PC-9 (cell line): Measurements from ENCODE around the gene CHIC2. TPM values are rescaled to one million over a fixed set of nuclear protein-coding genes. Genes with fewer than 3 reads are reported as not detected.

ENCODE experiments used
- BruUV-seq: library from RNA; stranded (reverse); fragments of 400-500 nt; replicated peaks from 2 replicates; lab custom pipeline; 2021; lab: Mats Ljungman, UMichigan
- CTCF ChIA-PET: fragments of 300-600 bp; sonication (Branson Sonifier 250); formaldehyde crosslinking; loops from one replicate; lab custom pipeline; 2022; ENCODE audit warnings: antibody characterized with exemption; lab: Charles Lee
- POLR2A ChIA-PET: fragments of 300-600 bp; sonication (Branson Sonifier 250); formaldehyde crosslinking; loops from one replicate; lab custom pipeline; 2022; ENCODE audit warnings: antibody characterized with exemption; ENCODE audit not compliant: unreplicated experiment; lab: Charles Lee
- DNase-seq, 2 experiments: peaks; one replicate each; pipeline versions ENCODE4 v3.0.0 to v3.0.0-alpha.2; 2015 to 2022; ENCODE audit warnings: mixed read lengths in 1 of 2
- H2AFZ ChIP-seq: fragments of 200-600 bp; sonication (generic); 2 replicates; pipeline ENCODE4 v1.8.1; 2017; ENCODE audit warnings: antibody characterized with exemption
- H3F3A ChIP-seq: fragments of 200-600 bp; sonication (generic); 2 replicates; pipeline ENCODE4 v1.8.1; 2017; ENCODE audit warnings: antibody characterized with exemption, mild to moderate bottlenecking, low read depth; ENCODE audit not compliant: insufficient read depth
- H3K27ac ChIP-seq: fragments of 200-600 bp; sonication (generic); 2 replicates; pipeline ENCODE4 v1.6.1; 2016; ENCODE audit warnings: mixed run types
- H3K27me3 ChIP-seq: fragments of 200-600 bp; sonication (generic); 2 replicates; pipeline ENCODE4 v1.6.1; 2016; ENCODE audit warnings: low read depth, mixed run types; ENCODE audit not compliant: insufficient read depth
- H3K36me3 ChIP-seq: fragments of 200-600 bp; sonication (generic); 2 replicates; pipeline ENCODE4 v1.6.1; 2016; ENCODE audit warnings: low read depth, mixed run types
- H3K4me1 ChIP-seq: fragments of 200-600 bp; sonication (generic); replicated peaks from 2 replicates; pipeline ENCODE4 v1.6.1; 2016; ENCODE audit warnings: mixed run types; ENCODE audit not compliant: insufficient read depth
- H3K4me2 ChIP-seq: fragments of 200-600 bp; sonication (generic); 2 replicates; pipeline ENCODE4 v1.6.1; 2017; ENCODE audit warnings: mixed run types
- H3K4me3 ChIP-seq: fragments of 200-600 bp; sonication (generic); 2 replicates; pipeline ENCODE4 v1.6.1; 2016; ENCODE audit warnings: mixed run types
- H3K79me2 ChIP-seq: fragments of 200-600 bp; sonication (generic); 2 replicates; pipeline ENCODE4 v1.6.1; 2017; ENCODE audit warnings: low read depth, mixed run types
- H3K9me2 ChIP-seq: fragments of 200-600 bp; sonication (generic); 2 replicates; pipeline ENCODE4 v1.8.1; 2017; ENCODE audit warnings: mild to moderate bottlenecking; ENCODE audit not compliant: insufficient read depth
- H3K9me3 ChIP-seq: fragments of 200-600 bp; sonication (generic); 2 replicates; pipeline ENCODE4 v1.8.1; 2016; ENCODE audit warnings: low read depth; ENCODE audit not compliant: insufficient read depth
- H4K20me1 ChIP-seq: fragments of 200-600 bp; sonication (generic); 2 replicates; pipeline ENCODE4 v1.8.1; 2017; ENCODE audit not compliant: insufficient read depth
- EZH2 ChIP-seq: fragments of 200-600 bp; sonication (generic); IDR thresholded peaks from 2 replicates; pipeline ENCODE4 v1.8.0; 2017; ENCODE audit warnings: antibody characterized with exemption, low read depth
- intact Hi-C: fragments of 100-400 bp; cut with micrococcal nuclease; formaldehyde crosslinking; loops from one replicate; pipeline ENCODE4 v1.10.0; 2022; ENCODE audit not compliant: unreplicated experiment
- total RNA-seq: library from RNA; stranded (reverse); gene quantifications from 2 replicates; pipeline ENCODE4 v1.2.3, GENCODE V29; 2021
- TF ChIP-seq, protein P1 (sequence below): fragments of 200-600 bp; sonication (generic); conservative IDR thresholded peaks from 2 replicates; pipeline ENCODE4 v1.6.1; 2017; ENCODE audit warnings: mixed run types, antibody characterized with exemption, mild to moderate bottlenecking, moderate library complexity

The CHIC2 gene
- total RNA-seq, 1 experiment from 2014 or later = 12.1 TPM

GRCh38 chr4:54103190-54103574, 38.8 kb upstream of the CHIC2 start:
- no peaks in the 10 kb centered on the region for H3F3A ChIP-seq
- DNase-seq = no peak
- no peaks in the 10 kb centered on the region for H3K9me3 ChIP-seq
- H3K36me3 ChIP-seq = no peaks in the 10 kb centered on the region
- H3K4me3 ChIP-seq = no peak overlapping the region
- intact Hi-C loops = no loop called here
- no peaks in the 10 kb centered on the region for H3K27me3 ChIP-seq
- ChIA-PET CTCF (no interaction called here), POLR2A (no interaction called here)
- no peaks in the 10 kb centered on the region for H3K4me1 ChIP-seq
- H2AFZ ChIP-seq = no peak overlapping the region
- H3K4me2 ChIP-seq = no peak overlapping the region
- H3K27ac ChIP-seq = no peak overlapping the region
- H3K9me2 ChIP-seq = no peaks in the 10 kb centered on the region
- H4K20me1 ChIP-seq = no peaks in the 10 kb centered on the region
- no peaks in the 10 kb centered on the region for H3K79me2 ChIP-seq
- TF ChIP-seq, protein P1, sequence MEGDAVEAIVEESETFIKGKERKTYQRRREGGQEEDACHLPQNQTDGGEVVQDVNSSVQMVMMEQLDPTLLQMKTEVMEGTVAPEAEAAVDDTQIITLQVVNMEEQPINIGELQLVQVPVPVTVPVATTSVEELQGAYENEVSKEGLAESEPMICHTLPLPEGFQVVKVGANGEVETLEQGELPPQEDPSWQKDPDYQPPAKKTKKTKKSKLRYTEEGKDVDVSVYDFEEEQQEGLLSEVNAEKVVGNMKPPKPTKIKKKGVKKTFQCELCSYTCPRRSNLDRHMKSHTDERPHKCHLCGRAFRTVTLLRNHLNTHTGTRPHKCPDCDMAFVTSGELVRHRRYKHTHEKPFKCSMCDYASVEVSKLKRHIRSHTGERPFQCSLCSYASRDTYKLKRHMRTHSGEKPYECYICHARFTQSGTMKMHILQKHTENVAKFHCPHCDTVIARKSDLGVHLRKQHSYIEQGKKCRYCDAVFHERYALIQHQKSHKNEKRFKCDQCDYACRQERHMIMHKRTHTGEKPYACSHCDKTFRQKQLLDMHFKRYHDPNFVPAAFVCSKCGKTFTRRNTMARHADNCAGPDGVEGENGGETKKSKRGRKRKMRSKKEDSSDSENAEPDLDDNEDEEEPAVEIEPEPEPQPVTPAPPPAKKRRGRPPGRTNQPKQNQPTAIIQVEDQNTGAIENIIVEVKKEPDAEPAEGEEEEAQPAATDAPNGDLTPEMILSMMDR = no peak
- no peak for TF ChIP-seq EZH2
- BruUV-seq = no TSS peak

GRCh38 chr4:54102531-54103106, 38.2 kb upstream of the CHIC2 start:
- CTCF ChIA-PET = no interaction called here
- POLR2A ChIA-PET = no interaction called here

DNA sequence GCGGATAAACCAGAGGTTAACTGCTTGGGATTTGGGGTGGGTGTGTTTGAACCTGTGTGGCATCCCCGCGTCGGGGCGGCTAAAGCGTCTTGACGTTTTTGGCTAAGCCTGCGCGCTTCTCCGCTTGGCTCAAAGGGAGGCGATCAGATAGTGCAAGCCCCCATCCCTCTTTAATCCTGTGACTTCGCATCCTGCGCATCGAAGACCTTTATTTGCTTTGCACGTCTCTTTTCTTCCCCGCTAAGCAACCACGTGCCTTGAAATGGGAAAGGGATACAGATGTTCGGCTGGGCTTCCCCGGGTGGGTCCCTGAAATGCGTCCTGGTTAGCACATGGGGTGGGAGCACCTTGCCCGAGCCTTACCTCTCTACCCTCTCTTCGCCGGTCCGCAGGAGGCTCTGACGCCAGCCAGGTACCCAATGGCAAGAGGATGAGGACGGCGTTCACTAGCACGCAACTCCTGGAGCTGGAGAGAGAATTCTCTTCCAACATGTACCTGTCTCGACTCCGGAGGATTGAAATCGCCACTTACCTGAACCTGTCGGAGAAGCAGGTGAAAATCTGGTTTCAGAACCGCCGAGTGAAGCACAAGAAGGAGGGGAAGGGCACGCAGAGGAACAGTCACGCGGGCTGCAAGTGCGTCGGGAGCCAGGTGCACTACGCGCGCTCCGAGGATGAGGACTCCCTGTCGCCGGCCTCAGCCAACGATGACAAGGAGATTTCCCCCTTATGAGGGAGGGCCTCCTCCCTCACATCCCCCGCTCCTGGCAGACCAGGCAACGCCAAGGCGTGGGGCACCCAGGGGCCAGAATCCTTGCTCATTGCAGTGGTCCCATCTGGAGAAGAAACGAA, 37.0 kb upstream of the CHIC2 start:
- H3K79me2 ChIP-seq = no peaks in the 10 kb centered on the region
- H3F3A ChIP-seq = no peaks in the 10 kb centered on the region
- no peak overlapping the region for H2AFZ ChIP-seq
- H3K4me2 ChIP-seq = no peak overlapping the region
- H3K9me2 ChIP-seq = no peaks in the 10 kb centered on the region
- BruUV-seq = no TSS peak
- CTCF ChIA-PET = no interaction called here
- H3K27me3 ChIP-seq = no peaks in the 10 kb centered on the region
- no peaks in the 10 kb centered on the region for H4K20me1 ChIP-seq
- H3K36me3 ChIP-seq = no peaks in the 10 kb centered on the region
- no peak for DNase-seq
- H3K9me3 ChIP-seq = no peaks in the 10 kb centered on the region
- intact Hi-C loops = no loop called here
- POLR2A ChIA-PET = no interaction called here
- H3K4me3 ChIP-seq = no peak overlapping the region
- H3K4me1 ChIP-seq = no peaks in the 10 kb centered on the region
- TF ChIP-seq, protein P1 = no peak
- no peak for TF ChIP-seq EZH2
- H3K27ac ChIP-seq = no peak overlapping the region

More at GRCh38 chr4:54102531-54103106, 38.2 kb upstream of the CHIC2 start:
- Histone ChIP-seq H3K9me3 (no peaks in the 10 kb centered on the region), H3K27me3 (no peaks in the 10 kb centered on the region), H3K4me3 (no peak overlapping the region), H3K27ac (no peak overlapping the region), H3F3A (no peaks in the 10 kb centered on the region), H3K4me1 (no peaks in the 10 kb centered on the region), H4K20me1 (no peaks in the 10 kb centered on the region), H2AFZ (no peak overlapping the region), H3K36me3 (no peaks in the 10 kb centered on the region), H3K4me2 (no peak overlapping the region), H3K79me2 (no peaks in the 10 kb centered on the region), H3K9me2 (no peaks in the 10 kb centered on the region)
- DNase-seq = no peak
- intact Hi-C loops = no loop called here
- no TSS peak for BruUV-seq
- TF ChIP-seq EZH2 = no peak
- TF ChIP-seq, protein P1 = no peak
